Amniotic epithelial cell (primary cell): ENCODE data around the gene RNASEH2C.
A peak's percentile ranks its signal among the peaks of the same experiment; 100 is the strongest.
"Not testable (repeated sequence)": the region's sequence is repeated elsewhere in the genome, so short reads cannot be mapped to it uniquely, and the experiment has no call there.

Source experiments
- DNase-seq: peaks from one replicate; pipeline ENCODE4 v3.0.0-alpha.2; 2010; ENCODE audit warnings: low read depth

Gene RNASEH2C

DNA sequence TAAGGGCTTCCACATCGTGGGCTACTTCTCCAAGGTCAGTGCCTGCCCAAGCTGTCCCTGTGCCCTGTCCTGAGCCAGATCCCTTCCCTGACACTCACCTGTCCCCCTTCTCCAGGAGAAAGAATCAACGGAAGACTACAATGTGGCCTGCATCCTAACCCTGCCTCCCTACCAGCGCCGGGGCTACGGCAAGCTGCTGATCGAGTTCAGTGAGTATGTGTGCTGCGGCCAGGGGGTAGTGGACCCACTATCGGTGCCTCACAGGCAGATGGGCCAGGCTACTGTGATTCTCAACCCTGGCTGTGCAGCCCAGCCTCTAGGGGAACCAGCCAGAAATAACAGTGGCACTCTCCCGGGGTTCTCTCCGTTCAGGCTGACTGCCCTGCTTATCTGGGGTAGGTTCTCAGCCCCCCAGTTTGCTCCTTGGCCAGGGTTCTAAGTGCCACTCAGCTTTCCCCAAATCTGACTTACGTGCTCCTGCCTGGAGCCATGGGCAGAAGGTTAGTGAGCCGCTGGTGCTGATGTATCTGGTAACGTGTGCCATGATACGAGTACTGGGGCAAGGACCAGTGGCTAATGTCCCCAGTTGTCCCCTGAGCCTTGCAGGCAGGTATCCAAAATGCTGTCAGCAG is 3.7 kb downstream of the RNASEH2C start:
- no peak for DNase-seq

DNA sequence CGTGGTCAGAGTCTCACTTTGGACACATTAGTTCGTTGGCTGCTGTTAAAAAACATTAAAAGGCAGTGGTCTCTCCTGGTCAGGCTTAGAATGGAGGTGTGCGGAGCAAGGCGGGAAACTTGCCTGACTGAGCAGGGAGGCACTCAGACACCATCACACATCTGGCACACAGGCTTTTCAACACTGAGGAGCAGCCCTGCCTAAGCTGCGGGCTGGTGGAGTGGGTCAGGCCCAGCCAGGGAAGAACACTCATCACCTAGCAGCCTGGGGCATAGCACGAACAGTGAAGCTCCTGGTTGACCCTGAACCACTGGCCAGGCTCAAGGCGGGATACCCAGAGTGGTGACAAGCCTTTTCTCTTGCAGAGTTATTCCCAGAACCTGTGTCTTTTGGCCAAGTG is 4.3 kb downstream of the RNASEH2C start:
- DNase-seq, result no peak

GRCh38 chr11:65714433-65714832 is 6.2 kb downstream of the RNASEH2C start:
- no peak for DNase-seq

DNA sequence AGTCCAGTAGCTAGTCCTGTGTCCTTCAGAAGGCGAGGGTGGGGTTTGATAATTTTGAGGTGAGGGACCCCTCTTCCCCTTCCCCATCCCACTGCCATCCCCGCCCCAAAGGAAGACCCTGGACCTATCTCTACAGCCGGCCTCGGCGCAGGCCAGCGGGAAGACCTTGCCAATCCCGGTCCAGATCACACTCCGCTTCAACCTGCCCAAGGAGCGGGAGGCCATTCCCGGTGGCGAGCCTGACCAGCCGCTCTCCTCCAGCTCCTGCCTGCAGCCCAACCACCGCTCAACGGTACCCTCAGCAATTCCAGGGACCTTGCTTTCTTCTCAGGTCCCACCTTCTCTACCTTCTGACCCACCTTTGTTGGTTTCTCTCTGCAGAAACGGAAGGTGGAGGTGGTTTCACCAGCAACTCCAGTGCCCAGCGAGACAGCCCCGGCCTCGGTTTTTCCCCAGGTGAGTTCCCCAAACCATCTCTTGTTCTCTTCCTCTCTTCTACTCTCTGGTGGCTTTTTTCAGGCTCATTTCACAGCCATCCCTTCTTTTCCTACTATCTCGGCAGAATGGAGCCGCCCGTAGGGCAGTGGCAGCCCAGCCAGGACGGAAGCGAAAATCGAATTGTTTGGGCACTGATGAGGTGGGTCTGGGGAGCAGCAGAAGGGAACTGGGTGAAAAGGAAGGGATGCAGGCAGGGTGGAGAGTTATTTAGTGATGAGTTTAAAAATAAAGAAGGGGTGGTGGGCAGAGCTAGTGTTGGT is 7.2 kb downstream of the RNASEH2C start:
- DNase-seq, result no peak

DNA sequence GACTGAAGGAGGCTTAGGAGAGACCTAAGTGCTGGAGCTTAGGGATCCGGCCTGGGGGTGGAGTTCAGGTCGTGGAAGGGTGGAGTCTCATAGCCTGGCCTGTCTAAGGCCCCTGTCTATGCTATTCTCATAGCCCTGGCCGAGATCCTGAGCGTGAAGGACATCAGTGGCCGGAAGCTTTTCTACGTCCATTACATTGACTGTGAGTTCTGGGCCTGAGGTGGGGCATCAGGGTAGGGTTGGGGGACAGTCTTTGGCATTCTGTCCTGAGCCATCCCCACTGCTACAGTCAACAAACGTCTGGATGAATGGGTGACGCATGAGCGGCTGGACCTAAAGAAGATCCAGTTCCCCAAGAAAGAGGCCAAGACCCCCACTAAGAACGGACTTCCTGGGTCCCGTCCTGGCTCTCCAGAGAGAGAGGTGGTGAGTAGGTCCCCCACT is 7.9 kb downstream of the RNASEH2C start:
- no peak for DNase-seq

DNA sequence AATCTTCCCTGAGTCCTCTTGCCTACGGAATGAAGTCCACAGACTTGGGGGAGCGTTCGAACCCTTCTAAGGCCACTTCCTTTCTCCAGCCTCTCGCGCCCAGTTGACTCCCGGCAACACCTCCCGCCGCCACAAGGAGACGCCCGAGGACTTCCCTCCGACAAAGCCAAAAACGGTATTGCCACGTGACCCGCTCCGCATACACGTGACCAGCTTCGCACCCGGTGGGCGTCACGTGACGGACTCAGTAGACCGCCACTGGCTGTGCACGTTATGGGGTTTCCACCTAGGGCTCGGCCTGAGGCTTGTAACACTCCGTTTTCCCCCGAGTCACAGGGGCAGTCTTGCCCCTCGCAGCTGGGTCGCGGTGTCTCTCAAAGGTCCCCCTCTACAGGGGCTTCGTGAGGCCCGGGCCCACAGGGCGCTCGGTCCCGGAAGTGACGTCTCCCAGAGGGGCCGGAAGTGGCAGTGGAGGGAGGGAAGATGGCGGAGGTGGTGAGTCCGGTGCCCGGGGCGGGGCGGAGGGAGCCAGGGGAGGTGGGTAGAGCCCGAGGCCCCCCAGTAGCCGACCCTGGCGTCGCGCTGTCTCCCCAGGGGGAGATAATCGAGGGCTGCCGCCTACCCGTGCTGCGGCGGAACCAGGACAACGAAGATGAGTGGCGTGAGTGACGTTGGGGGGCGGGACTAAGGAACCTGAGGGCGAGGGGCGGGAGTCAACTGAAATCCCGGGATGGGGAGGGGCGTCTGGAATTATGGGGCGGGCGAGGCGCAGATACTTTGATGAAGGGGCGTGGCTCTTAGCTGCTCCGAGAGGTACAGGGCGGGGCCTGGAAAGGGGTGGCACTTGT is 8.6 kb downstream of the RNASEH2C start, which contains the start of gene KAT5:
Gene KAT5 (plus strand): TSS at position 468 of the 848 bp plus-strand sequence. CDS start 16 bp downstream, at position 484.
- DNase-seq, result peak; percentile 97

GRCh38 chr11:65710421-65710820 is 10.2 kb downstream of the RNASEH2C start:
- DNase-seq, result no peak

DNA sequence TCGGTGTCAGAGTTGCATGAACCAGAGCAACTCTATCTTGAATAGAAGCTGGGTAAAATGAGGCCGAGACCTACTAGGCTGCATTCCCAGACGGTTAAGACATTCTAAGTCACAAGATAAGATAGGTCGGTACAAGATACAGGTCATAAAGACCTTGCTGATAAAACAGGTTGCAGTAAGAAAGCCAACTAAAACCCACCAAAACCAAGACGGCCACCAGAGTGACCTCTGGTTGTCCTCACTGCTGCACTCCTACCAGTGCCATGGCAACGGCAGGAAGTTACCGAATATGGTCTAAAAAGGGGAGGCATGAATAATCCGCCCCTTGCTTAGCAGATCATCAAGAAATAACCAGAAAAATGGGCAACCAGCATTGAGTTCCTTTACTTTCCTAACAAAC is 10.9 kb downstream of the RNASEH2C start:
- peak; percentile 83 for DNase-seq

DNA sequence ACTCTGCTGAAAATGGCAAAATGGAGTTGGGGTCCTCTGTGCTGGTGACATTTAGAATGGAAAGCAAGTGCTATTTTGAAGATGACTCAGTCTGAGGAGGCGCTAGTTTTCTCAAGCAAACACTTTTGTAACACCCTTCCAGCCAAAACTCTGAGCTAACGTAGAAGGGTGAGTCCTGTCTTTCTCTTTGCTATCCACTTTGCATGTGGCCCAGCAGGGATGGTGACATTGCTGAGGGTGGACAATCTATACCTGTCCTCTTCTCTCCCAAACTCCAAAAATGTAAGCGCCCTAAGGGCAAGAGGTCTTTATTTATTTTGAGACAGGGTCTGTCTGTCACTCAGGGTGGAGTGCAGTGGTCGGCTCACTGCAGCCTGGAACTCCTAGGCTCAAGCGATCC is 12.1 kb downstream of the RNASEH2C start:
- DNase-seq, result no peak

GRCh38 chr11:65707002-65707401 is 13.6 kb downstream of the RNASEH2C start:
- not testable (repeated sequence) for DNase-seq

DNA sequence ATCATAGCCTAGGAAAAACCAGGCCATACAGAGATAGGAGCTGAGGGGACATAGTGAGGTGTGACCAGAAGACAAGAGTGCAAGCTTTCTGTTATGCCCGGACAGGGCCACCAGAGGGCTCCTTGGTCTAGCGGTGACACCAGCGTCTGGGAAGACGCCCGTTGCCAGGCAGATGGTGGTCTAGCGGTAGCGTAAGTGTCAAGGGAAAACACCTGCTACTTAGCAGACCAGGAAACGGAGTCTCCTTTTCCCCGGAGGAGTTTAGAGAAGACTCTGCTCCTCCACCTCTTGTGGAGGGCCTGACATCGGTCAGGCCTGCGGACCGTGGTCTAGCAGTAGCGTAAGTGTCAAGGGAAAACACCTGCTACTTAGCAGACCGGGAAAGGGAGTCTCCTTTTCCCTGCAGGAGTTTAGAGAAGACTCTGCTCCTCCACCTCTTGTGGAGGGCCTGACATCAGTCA is 14.3 kb downstream of the RNASEH2C start:
- peak; percentile 35 for DNase-seq

DNA sequence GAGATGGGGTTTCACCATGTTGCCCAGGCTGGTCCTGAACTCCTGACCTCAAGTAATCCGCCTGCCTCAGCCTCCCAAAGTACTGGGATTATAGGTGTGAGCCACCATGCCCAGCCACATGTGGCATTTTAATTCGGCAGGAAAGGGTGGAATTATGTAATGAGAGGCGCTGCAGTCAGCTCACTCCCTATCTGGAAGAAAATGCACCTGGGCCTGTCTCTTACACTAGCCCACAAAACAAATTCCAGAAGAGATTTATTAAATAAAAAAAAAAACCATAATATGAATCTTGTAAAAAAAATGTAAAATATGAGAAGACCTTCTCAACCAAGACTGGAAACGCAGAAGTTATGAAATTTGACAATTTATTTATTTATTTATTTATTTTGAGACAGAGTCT is 16.8 kb downstream of the RNASEH2C start:
- no peak for DNase-seq

GRCh38 chr11:65701686-65702085 is 18.9 kb downstream of the RNASEH2C start:
- DNase-seq, result no peak

- no peak for DNase-seq
Measured at GRCh38 chr11:65700399-65700798, 20.2 kb downstream of the RNASEH2C start.

- DNase-seq, result no peak
Measured at GRCh38 chr11:65699306-65699705, 21.3 kb downstream of the RNASEH2C start.

- no peak for DNase-seq
Measured at GRCh38 chr11:65698205-65698604, 22.4 kb downstream of the RNASEH2C start.

GRCh38 chr11:65696802-65697552 is 23.6 kb downstream of the RNASEH2C start:
- DNase-seq, result no peak

- DNase-seq, result no peak
Measured at GRCh38 chr11:65695459-65696241, 24.9 kb downstream of the RNASEH2C start.

DNA sequence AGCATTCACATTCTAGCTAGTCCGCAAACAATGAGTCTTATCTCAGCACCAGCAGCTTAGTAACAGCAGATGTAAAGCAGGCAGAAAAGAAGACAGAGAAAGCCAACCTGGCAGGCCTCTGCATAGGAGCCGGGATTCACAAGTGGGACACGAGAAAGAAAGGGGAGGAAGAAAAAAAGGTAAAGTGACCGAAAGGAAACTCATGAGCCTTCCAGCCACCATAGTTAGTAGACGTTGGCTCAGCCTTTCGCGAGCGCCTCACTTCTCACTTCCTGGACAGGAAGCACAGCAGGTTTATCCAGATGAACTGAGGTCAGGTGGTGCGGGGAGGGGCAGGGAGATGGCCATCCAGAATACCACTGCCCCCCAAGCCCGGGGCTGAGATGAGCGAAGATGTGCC is 28.2 kb downstream of the RNASEH2C start:
- DNase-seq, result no peak

DNA sequence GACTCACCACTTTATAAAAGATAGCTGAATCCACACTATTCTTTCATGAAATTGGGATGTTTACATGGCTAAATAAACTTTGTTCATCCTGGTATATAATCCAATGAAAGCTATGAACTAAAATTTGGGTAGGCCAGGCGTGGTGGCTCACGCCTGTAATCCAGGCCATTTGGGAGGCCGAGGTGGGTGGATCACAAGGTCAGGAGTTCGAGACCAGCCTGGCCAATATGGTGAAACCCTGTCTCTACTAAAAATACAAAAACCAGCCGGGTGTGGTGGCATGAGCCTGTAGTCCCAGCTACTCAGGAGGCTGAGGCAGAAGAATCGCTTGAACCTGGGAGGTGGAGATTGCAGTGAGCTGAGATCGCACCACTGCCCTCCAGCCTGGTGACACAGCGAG is 28.8 kb downstream of the RNASEH2C start:
- not testable (repeated sequence) for DNase-seq

DNA sequence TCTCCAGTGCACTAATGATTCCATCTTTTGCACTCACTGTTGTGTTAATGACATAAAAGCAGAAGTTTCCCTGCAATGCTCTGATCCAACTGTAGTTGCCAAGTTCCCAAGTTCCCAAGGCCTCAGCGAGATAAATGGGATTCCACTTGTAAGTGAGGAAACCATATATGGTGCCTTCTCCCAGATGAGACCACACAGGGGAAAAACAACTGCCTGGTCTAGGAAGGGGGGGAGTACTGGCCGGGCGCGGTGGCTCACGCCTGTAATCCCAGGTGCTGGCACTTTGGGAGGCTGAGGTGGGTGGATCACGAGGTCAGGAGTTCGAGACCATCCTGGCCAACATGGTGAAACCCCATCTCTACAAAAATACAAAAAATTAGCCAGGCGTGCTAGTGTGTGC is 34.6 kb downstream of the RNASEH2C start:
- peak; percentile 51 for DNase-seq
